Activated gamma-delta T cell (primary cell): ENCODE data around the gene PPM1F.

Experiments used
- DNase-seq: peaks from one replicate; lab custom pipeline; 2025; lab: John Stamatoyannopoulos, UW
- total RNA-seq, 2 donors: gene quantifications; one replicate each; lab custom pipeline; 2026; lab: John Stamatoyannopoulos, UW

PPM1F gene
- total RNA-seq, result 55.2 to 60.9 reads per million in 2 donors

- DNase-seq, result peak; percentile 82
Observed at GRCh38 chr22:21952586-21953571, at the start of gene PPM1F. PPM1F (minus strand) TSS chr22:21952848; CDS start chr22:21946048, 6,800 bp downstream.

- no peak for DNase-seq
Observed at GRCh38 chr22:22001664-22002525, 49.2 kb upstream of the PPM1F start.

- no peak for DNase-seq
Observed at GRCh38 chr22:21998595-21999247, 46.1 kb upstream of the PPM1F start.

GRCh38 chr22:21996175-21996720 lies 43.6 kb upstream of the PPM1F start:
- DNase-seq, result no peak

- DNase-seq, result no peak
Observed at GRCh38 chr22:21995660-21996059, 43.0 kb upstream of the PPM1F start.

- no peak for DNase-seq
Observed at GRCh38 chr22:21994881-21995444, 42.3 kb upstream of the PPM1F start.

- no peak for DNase-seq
Observed at GRCh38 chr22:21992593-21993237, 40.1 kb upstream of the PPM1F start.

- DNase-seq, result no peak
Observed at GRCh38 chr22:21991774-21992173, 39.1 kb upstream of the PPM1F start.

- DNase-seq, result no peak
Observed at GRCh38 chr22:21991304-21991596, 38.6 kb upstream of the PPM1F start.

- no peak for DNase-seq
Observed at GRCh38 chr22:21990445-21991303, 38.0 kb upstream of the PPM1F start.

- DNase-seq, result no peak
Observed at GRCh38 chr22:21989049-21989448, 36.4 kb upstream of the PPM1F start.

GRCh38 chr22:21985214-21985613 lies 32.6 kb upstream of the PPM1F start:
- no peak for DNase-seq

GRCh38 chr22:21984793-21985192 lies 32.1 kb upstream of the PPM1F start:
- no peak for DNase-seq

- DNase-seq, result peak; percentile 51
Observed at GRCh38 chr22:21982338-21982965, 29.8 kb upstream of the PPM1F start, which contains the start of gene TOP3B. TOP3B (minus strand) TSS chr22:21982787; CDS start chr22:21975709, 7,078 bp downstream.

GRCh38 chr22:21981874-21982273 lies 29.2 kb upstream of the PPM1F start:
- DNase-seq, result no peak

GRCh38 chr22:21980547-21980946 lies 27.9 kb upstream of the PPM1F start:
- DNase-seq, result no peak

- no peak for DNase-seq
Observed at GRCh38 chr22:21978564-21979386, 26.1 kb upstream of the PPM1F start.

- DNase-seq, result no peak
Observed at GRCh38 chr22:21977814-21978213, 25.2 kb upstream of the PPM1F start.
